HEK293T (cell line): ENCODE results near the gene TBC1D10B.

Source experiments
- CTCF ChIA-PET: fragments of 350-600 bp; formaldehyde crosslinking; extraction: SDS; loops from one replicate; lab custom pipeline; 2021; ENCODE audit warnings: antibody characterized with exemption, inconsistent platforms; lab: Yijun Ruan, JAX
- POLR2A ChIA-PET: fragments of 350-600 bp; formaldehyde crosslinking; extraction: SDS; loops from one replicate; lab custom pipeline; 2020; ENCODE audit warnings: antibody characterized with exemption, inconsistent platforms; lab: Yijun Ruan, JAX
- DNase-seq: peaks from one replicate; pipeline ENCODE4 v3.0.0; 2012; ENCODE audit warnings: mixed read lengths; ENCODE audit errors: extremely low spot score
- ARNT ChIP-seq: fragments of 450-650 bp; IDR thresholded peaks from 2 replicates; pipeline ENCODE4 v1.6.1; 2017; ENCODE audit warnings: mild to moderate bottlenecking
- BHLHE40 ChIP-seq: fragments of 450-650 bp; IDR thresholded peaks from 2 replicates; pipeline ENCODE4 v1.6.1; 2016; ENCODE audit warnings: mild to moderate bottlenecking, moderate library complexity, borderline replicate concordance
- CTBP1 ChIP-seq: fragments of 450-650 bp; IDR thresholded peaks from 2 replicates; pipeline ENCODE4 v1.6.1; 2016; ENCODE audit warnings: borderline replicate concordance
- ELF4 ChIP-seq: fragments of 450-650 bp; IDR thresholded peaks from 2 replicates; pipeline ENCODE4 v1.6.1; 2017; ENCODE audit warnings: antibody characterized with exemption
- FOXA1 ChIP-seq: fragments of 450-650 bp; IDR thresholded peaks from 2 replicates; pipeline ENCODE4 v1.6.1; 2016; ENCODE audit warnings: mild to moderate bottlenecking
- FOXK2 ChIP-seq: fragments of 450-650 bp; IDR thresholded peaks from 2 replicates; pipeline ENCODE4 v1.6.1; 2016; ENCODE audit warnings: mild to moderate bottlenecking
- FOXM1 ChIP-seq: fragments of 450-650 bp; IDR thresholded peaks from 2 replicates; pipeline ENCODE4 v1.6.1; 2017; ENCODE audit warnings: mild to moderate bottlenecking, borderline replicate concordance
- HDGF ChIP-seq: fragments of 450-650 bp; IDR thresholded peaks from 2 replicates; pipeline ENCODE4 v1.6.1; 2017; ENCODE audit warnings: antibody characterized with exemption, borderline replicate concordance
- L3MBTL2 ChIP-seq: fragments of 450-650 bp; conservative IDR thresholded peaks from 2 replicates; pipeline ENCODE4 v1.6.1; 2016; ENCODE audit warnings: mild to moderate bottlenecking
- LEF1 ChIP-seq: fragments of 450-650 bp; IDR thresholded peaks from 2 replicates; pipeline ENCODE4 v1.6.1; 2017; ENCODE audit warnings: mild to moderate bottlenecking, borderline replicate concordance
- NFRKB ChIP-seq: fragments of 450-650 bp; IDR thresholded peaks from 2 replicates; pipeline ENCODE4 v1.6.1; 2016; ENCODE audit warnings: mild to moderate bottlenecking, moderate library complexity
- SP1 ChIP-seq: fragments of 450-650 bp; IDR thresholded peaks from 2 replicates; pipeline ENCODE4 v1.6.1; 2017
- SUZ12 ChIP-seq: fragments of 450-650 bp; IDR thresholded peaks from 2 replicates; pipeline ENCODE4 v1.6.1; 2016; ENCODE audit warnings: mild to moderate bottlenecking
- TARDBP ChIP-seq: fragments of 450-650 bp; IDR thresholded peaks from 2 replicates; pipeline ENCODE4 v1.6.1; 2016
- ZNF384 ChIP-seq: fragments of 450-650 bp; IDR thresholded peaks from 2 replicates; pipeline ENCODE4 v1.6.1; 2016
- TF ChIP-seq, protein P1 (sequence below): fragments of 450-650 bp; IDR thresholded peaks from 2 replicates; pipeline ENCODE4 v1.6.1; 2016

The TBC1D10B gene, protein sequence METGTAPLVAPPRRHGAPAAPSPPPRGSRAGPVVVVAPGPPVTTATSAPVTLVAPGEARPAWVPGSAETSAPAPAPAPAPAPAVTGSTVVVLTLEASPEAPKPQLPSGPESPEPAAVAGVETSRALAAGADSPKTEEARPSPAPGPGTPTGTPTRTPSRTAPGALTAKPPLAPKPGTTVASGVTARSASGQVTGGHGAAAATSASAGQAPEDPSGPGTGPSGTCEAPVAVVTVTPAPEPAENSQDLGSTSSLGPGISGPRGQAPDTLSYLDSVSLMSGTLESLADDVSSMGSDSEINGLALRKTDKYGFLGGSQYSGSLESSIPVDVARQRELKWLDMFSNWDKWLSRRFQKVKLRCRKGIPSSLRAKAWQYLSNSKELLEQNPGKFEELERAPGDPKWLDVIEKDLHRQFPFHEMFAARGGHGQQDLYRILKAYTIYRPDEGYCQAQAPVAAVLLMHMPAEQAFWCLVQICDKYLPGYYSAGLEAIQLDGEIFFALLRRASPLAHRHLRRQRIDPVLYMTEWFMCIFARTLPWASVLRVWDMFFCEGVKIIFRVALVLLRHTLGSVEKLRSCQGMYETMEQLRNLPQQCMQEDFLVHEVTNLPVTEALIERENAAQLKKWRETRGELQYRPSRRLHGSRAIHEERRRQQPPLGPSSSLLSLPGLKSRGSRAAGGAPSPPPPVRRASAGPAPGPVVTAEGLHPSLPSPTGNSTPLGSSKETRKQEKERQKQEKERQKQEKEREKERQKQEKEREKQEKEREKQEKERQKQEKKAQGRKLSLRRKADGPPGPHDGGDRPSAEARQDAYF

DNA sequence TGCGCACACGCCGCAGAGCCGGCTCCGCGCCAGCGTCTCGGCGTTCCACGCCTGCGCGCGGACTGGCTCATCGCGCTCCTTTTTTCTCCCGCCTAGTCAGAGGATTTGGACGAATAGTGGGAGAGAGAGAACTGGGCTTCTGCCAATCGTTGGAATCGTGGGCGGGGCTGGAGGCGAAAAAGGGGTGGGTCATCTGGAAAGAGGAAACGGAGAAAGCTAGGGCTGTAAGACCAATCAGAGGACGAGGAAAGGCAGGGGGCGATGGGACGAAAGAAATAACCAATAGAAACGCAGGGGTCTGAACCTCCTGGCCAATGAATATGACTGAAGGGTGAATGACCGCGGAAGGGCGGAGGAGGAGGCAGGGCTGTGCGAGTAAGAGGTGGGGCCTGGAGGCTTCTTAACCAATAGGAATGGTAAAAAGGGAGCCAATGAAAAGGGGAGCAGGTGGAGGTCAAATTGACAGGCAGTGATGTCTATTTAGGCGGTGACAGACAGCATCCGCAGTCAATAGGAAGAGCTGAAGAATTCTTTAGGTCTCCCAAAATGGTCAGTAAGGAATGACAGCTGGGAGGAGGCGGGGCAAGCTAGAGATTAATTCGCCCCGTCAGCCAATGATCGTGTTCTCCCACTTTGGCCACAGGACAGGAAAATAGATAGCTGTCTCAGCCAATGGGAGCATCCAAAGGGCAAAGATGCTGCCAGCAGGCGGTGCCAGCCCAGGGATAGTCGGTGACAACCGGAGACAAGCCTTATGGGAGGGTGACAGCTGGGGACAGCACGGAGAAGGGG lies at the start of gene TBC1D10B:
Gene TBC1D10B, minus strand, starts transcription at position 39 of the 792 bp plus-strand sequence. CDS start 311 bp downstream, outside the sequence.
- peak; percentile 98 for DNase-seq
- ChIA-PET POLR2A (interaction anchor here (0.6 to 6.0 kb wide), 26 partner anchors 11 to 563 kb away, joined by 3 to 95 read pairs (median 5); partner anchors contain the start of genes ALDOA, CD2BP2, CORO1A and DCTPP1), CTCF (interaction anchor here (0.6 to 1.8 kb wide), 12 partner anchors 17 to 279 kb away, joined by 3 to 10 read pairs (median 4); partner anchors contain the start of genes CD2BP2, DCTPP1, TBX6 and ZNF48)
- TF ChIP-seq, protein P1, sequence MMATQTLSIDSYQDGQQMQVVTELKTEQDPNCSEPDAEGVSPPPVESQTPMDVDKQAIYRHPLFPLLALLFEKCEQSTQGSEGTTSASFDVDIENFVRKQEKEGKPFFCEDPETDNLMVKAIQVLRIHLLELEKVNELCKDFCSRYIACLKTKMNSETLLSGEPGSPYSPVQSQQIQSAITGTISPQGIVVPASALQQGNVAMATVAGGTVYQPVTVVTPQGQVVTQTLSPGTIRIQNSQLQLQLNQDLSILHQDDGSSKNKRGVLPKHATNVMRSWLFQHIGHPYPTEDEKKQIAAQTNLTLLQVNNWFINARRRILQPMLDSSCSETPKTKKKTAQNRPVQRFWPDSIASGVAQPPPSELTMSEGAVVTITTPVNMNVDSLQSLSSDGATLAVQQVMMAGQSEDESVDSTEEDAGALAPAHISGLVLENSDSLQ: peak; percentile 100
- no peak for TF ChIP-seq SUZ12
- TF ChIP-seq SP1: peak; percentile 95
- no peak for TF ChIP-seq FOXA1
- TF ChIP-seq BHLHE40: no peak
- TF ChIP-seq L3MBTL2: no peak

DNA sequence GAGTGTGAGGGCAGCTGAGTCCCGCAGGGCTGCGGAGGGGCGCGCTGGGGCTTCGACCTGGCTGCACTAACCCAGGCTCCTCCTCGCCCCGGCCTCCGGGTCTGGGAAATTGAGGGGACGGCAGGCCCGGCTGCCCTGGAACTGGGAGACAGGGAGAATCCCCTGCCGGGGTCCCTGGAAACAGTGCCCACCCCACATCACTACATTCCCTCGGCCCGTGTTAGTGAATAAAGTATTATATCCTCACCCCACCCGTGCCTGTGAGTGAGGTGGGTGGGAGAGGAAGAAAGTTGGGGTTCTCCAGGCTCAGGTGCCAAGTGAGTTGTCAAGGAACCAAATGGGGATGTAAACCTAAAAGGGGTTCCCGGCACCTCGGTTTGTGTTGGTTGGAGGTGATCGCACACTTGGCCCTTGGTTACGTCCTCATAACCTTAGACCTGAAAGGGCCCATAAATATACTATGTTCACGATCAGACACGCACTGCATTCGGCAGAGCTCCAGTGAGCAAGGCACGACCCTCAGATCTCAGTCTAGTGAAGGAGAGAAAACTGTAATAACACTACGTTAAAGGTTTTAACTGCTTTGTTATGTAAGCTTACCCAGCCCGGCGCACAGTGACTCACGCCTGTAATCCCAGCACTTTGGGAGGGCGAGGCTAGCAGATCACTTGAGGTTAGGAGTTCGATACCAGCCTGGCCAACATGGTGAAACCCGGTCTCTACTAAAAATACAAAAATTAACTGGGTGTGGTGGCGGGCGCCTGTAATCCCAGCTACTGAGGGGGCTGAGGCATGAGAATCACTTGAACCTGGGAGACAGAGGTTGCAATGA lies 48.3 kb upstream of the TBC1D10B start:
- POLR2A ChIA-PET: interaction anchor here (1.7 kb wide), 1 partner anchor 11 kb away, joined by 5 read pairs; the partner anchor contains the start of gene DCTPP1
- CTCF ChIA-PET: interaction anchor here (1.9 to 2.3 kb wide), 2 partner anchors 9 to 11 kb away, joined by 4 to 6 read pairs; partner anchors contain the start of gene DCTPP1
- no peak for DNase-seq
- no peak for TF ChIP-seq FOXM1
- TF ChIP-seq SUZ12: no peak
- TF ChIP-seq SP1: no peak
- TF ChIP-seq LEF1: no peak
- TF ChIP-seq FOXA1: no peak
- TF ChIP-seq ZNF384: no peak
- TF ChIP-seq TARDBP: no peak
- no peak for TF ChIP-seq L3MBTL2
- no peak for TF ChIP-seq FOXK2
- no peak for TF ChIP-seq HDGF

DNA sequence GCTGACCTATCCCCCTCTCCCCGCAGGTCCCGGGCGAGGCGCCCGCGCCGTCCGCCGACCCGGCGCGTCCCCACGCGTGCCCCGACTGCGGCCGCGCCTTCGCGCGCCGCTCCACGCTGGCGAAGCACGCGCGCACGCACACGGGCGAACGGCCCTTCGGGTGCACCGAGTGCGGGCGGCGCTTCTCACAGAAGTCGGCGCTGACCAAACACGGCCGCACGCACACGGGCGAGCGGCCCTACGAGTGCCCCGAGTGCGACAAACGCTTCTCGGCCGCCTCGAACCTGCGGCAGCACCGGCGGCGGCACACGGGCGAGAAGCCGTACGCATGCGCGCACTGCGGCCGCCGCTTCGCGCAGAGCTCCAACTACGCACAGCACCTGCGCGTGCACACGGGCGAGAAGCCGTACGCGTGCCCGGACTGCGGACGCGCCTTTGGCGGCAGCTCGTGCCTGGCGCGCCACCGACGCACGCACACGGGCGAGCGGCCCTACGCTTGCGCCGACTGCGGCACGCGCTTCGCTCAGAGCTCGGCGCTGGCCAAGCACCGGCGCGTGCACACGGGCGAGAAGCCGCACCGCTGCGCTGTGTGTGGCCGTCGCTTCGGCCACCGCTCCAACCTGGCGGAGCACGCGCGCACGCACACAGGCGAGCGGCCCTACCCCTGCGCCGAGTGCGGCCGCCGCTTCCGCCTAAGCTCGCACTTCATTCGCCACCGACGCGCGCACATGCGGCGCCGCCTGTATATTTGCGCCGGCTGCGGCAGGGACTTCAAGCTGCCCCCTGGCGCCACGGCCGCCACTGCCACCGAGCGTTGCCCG lies 47.4 kb upstream of the TBC1D10B start:
- TF ChIP-seq ARNT (peak; percentile 74), FOXK2 (no peak)
- peak; percentile 63 for DNase-seq
- CTCF ChIA-PET: interaction anchor here (1.9 to 2.3 kb wide), 2 partner anchors 9 to 12 kb away, joined by 4 to 6 read pairs; partner anchors contain the start of gene DCTPP1
- POLR2A ChIA-PET: interaction anchor here (1.7 kb wide), 1 partner anchor 12 kb away, joined by 5 read pairs; the partner anchor contains the start of gene DCTPP1

DNA sequence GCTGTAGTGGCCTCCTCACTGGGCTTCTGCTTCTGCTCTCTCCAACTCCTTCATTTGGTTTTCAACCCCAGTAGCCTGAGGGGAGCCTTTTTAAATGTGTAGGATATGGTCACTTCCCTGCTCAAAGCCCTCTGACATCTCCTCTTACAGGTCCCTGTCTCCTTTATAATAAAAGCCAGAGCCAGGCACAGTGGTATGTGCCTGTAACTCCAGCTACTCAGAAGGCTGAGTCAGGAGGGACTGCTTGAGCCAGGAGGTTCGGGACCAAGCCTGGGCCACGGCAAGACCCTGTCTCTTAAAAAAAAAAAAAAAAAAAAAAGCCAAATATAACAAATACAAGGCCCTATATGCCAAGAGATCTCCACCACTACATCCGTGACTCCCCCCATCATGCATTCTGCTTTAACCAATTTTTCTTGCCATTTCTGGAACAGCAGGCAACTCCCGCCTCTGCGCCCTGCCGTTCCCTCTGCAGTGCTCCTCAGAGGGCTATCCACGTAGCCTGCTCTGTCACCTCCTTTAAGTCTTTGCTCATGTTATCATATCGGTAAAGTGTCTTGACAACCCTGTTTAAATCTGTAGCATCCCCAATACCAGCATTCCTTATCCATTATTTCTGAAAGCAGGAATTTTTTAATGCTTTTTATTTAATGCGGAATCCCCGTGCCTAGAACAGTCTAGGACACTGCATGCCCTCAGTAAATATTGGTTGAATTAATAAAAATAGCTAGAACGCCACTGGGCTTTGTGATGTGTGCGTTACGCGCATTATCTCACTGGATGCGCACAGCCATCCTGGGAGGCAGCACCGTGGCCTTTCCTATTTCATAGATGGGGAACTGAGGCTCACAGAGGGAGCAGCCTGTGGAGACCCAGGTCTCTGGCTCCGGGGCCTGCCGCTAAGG lies 46.6 kb upstream of the TBC1D10B start:
- ChIA-PET CTCF (no interaction called here), POLR2A (interaction anchor here (0.8 to 1.5 kb wide), 3 partner anchors 10 to 193 kb away, joined by 3 to 6 read pairs (median 5); partner anchors contain the start of genes DCTPP1, ZNF689 and ZNF771)
- no peak for DNase-seq
- TF ChIP-seq LEF1 (no peak), ARNT (no peak), SP1 (no peak), CTBP1 (no peak), L3MBTL2 (no peak), TARDBP (no peak), HDGF (no peak), ELF4 (no peak), FOXM1 (no peak), FOXA1 (no peak), NFRKB (no peak), SUZ12 (no peak), BHLHE40 (no peak), ZNF384 (no peak), FOXK2 (no peak)
- TF ChIP-seq, protein P1: no peak
